GM21723 (cell line): Measurements from ENCODE around the gene PDE4B.
"Not testable (repeated sequence)": the region's sequence is repeated elsewhere in the genome, so short reads cannot be mapped to it uniquely, and the experiment has no call there.

Source experiments
- ATAC-seq: cut with Tn5 transposase; IDR thresholded peaks from one replicate; pipeline ENCODE4 v1.9.1; 2021; ENCODE audit warnings: mild to moderate bottlenecking, moderate library complexity; ENCODE audit not compliant: unreplicated experiment

Gene PDE4B

DNA sequence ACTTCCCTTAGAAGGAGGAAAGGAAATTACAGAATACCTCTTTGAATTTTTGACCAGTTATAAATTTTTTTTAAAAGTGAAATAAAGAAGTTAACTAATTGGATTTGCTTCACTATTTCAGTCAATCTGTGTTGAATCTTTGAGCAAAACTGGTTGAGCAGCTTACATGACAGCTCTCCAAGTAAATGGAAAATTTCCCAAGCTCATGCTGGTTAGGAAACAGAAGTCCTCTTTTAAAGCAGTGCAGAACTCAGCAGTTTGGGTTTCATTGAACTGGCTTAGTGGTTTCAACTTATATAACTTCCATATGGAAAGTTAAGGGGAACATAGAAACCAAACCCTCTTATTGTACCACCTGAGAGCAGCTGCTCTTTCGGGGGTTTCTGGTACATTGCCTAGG lies 250.5 kb downstream of the PDE4B start:
- ATAC-seq, result no peak

DNA sequence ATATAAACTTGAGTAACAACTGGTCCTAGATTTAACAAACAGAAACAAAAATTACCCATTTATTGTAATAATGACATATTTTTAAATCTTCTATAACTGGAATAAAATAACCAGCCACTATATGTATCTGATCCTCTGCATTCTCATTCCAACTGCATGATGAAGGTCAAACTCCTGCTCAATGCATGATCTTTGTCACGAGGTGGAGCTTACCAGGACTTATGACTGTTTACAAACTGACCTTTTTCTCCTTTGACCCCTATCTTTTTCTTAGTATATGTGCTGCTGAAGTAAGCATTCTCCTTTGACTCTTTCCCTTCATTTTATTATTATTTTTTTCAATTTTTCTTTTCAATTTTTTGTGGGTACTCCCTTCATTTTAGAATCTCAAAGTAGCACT lies 252.2 kb downstream of the PDE4B start:
- no peak for ATAC-seq

DNA sequence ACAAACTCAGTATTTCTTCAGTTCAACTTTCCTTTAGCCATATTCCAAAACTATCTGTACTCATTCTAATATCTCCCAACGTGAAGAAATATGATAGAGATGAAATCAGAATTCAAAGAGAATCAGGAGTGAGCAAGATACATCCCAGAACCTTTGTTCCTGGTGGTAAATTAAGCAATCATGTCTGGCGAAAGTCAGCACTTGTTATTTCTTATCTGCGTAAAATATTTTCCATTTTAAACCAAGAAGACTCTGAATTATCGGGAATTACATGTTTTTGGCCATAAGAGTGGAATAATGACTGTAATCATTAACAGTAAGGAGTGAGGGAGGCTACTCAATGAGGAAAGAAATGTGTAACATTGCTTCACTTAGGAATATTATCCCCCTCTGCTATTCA lies 253.7 kb downstream of the PDE4B start:
- ATAC-seq, result no peak

DNA sequence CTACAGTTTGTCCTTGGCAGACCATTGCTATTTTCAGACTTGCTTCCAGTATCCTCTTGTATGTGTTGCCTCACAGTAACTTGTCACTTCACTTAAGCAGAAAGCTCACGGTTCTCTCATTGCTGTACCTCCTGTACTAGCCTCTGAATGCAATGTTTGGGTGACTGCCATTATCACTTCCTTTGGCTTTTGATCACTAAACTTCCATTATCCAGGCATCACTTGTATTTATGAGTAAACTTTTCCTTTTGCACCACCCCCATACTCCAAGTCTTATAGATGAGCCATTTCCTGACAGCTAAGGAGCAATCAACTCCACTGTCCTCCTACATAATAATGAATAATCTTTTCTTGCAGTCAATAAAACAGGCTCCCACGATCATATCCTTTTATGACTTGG lies 255.3 kb downstream of the PDE4B start:
- ATAC-seq, result no peak

DNA sequence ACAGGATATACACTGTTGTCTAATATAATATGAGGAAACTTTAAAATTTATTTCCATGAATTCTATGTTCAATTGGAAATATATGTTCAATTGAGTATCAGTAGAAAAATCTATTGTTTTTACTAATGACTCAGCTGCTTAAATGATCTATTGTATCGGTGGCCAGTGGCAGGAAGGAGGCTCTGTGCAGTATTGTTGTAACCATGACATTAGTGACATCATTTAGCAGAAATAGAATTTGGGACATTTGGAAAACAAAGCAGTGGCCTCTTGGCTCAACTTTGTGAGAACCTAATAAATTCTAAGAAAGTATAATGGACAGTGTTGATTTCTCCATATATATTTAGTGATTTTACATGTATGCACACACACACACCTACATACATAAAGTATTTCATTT lies 257.4 kb downstream of the PDE4B start:
- no peak for ATAC-seq

DNA sequence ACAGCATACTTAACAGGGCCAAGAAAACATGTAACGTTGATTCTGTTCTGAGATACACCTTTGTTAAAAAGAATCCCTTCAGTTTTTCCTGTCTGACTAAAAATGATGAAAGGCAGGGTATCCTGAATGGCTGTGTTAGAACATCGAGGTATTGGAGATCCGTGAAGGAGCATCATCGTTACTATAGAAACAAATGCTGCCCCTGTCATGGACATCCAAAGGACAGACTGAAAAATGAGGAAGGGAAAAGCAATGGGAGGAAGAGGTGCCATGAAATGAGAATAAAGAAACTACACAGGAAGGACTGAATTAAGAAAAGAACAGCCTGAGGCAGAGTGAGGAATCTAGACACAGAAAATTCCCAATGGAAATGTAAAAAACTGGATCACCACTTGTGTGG lies 257.9 kb downstream of the PDE4B start:
- ATAC-seq, result no peak

DNA sequence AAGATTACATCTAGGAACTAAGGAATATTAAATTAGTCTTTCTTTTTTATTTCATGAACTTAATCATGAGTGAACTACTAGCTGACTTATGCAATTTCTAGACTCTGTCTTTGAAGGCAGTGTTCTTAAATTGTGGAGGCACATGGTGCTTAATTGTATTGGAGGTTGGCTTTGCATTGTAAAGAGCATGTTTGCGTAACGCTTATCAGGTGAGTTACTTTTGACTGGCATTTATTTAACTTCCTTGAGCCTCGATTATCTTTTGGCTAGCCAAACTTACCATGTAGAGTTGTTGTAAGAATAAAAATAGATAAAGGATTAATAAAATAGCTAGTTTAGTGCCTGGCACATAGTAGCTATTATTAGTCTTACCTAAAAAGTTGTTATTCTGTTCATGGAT lies 262.4 kb downstream of the PDE4B start:
- ATAC-seq, result no peak

DNA sequence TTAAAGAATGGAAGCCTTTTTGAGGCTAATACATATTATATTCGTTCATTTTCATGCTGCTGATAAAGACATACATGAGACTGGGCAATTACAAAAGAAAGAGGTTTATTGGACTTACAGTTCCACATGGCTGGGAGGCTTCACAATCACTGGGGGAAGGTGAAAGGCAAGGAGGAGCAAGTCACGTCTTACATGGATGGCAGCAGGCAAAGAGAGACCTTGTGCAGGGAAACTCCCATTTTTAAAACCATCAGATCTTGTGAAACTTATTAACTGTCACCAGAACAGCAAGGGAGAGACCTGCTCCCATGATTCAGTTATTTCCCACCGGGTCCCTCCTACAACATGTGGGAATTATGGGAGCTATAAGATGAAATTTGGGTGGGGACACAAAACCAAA lies 264.8 kb downstream of the PDE4B start:
- ATAC-seq, result not testable (repeated sequence)

DNA sequence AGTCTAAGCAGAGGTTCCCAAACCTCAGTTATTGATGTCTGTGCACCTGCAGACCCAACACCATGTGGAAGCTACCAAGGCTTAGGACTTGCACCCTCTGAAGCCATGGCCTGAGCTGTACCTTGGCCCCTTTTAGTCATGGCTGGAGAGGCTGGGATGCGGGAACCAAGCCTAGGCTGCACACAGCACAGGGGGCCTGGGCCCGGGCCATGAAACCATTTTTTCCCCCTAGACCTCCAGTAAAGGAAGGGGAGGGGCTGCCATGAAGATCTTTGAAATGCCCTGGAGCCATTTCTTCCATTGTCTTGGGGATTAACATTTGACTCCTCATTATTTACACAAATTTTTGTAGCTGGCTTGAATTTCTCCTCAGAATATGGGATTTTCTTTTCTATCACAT lies 265.9 kb downstream of the PDE4B start:
- ATAC-seq, result no peak

DNA sequence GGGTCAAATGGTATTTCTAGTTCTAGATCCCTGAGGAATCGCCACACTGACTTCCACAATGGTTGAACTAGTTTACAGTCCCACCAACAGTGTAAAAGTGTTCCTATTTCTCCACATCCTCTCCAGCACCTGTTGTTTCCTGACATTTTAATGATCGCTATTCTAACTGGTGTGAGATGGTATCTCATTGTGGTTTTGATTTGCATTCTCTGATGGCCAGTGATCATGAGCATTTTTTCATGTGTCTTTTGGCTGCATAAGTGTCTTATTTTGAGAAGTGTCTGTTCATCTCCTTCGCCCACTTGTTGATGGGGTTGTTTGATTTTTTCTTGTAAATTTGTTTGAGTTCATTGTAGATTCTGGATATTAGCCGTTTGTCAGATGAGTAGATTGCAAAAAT lies 274.5 kb downstream of the PDE4B start:
- ATAC-seq, result not testable (repeated sequence)

DNA sequence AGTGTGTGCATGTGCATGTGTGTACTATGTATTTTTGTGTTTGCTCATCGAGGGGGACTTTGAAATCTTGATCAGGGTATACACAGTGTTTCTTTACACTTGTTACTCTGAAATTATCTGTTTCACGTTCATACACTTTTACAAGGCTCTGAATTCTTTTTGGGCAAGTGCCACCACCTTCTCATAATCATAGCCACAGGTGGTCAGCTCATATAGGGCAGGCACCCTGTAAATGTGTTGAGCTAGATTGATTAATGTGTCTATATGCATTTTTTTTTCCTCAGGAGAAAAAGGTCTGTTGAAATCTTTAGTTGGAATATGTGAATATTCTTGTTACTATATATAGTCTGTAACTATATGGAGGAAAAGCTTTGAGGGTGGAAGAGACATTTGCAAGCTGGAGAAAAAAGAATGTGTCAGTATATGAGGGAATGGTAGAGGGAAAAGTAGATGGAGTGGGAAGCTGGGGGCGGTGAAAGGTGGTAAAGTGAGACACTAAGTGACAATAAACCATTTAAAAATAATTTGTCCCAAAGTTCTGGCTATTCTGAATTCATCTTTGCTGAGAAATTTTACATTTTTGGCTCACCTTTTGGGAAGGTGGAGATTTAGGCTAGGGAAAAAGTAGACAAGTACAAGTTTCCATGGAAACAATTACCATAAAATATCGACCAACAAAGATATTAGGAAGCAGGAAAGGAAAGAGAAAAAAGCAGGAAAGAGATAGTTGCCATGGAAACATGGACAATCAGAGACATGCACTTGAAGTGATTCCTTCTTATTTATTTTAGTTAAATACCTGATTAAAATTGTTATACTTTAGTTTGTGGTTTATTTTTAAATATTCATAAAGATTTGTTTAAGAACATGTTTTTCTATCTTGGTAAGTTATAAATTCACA lies 277.5 kb downstream of the PDE4B start:
- no peak for ATAC-seq

DNA sequence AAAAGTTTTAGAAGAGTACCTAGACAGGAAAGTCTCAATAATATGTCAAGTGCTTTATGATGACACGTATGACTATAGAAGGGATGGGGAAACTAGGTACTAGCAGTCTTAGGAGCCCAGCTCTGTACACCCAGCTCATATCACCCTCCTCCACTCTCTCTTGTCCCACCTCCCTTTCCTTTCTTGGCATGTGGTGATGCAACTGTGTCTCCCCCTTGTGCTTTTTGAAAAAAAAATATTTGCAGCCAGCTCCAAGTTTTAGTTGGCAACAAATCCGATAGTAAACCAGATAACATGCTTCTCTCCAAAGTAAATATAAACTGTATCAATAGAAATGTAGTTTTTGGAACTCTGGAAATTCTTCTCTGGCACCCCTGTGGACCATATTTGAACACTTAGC lies 280.7 kb downstream of the PDE4B start:
- no peak for ATAC-seq

DNA sequence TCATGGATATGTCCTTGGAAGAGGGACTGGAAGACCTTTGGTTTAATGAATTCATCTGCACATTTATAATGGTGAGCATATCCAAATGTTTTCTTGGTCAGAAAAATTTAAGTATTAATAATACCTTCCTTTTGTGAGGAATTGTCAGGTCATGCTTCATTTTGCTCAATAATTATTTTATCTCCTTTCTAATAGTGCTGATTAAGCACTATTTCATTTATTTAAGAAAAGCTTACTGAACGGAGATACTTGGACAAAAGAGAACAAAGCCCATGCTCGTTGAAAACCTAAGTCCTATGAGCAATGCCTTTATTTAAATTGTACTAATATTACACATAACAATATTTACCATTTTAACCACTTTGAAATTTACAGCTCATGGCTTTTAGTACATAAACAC lies 281.5 kb downstream of the PDE4B start:
- ATAC-seq, result no peak

DNA sequence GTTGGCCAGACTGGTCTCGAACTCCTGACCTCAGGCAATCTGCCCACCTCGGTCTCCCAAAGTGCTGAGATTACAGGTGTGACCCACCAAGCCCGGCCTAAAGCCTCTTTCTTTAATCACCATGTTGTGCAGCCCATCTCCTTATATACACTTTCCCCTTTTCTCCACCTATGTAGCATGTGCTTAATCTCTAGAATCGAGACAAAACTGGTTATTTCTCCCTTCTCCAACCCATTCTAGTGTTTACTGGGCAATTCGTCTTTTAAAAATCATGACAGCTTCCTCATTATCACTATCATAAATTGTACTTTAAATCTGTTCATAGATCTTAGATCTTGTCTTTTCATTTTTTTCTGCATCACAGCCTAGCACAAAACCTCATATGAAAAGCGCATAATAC lies 285.7 kb downstream of the PDE4B start:
- no peak for ATAC-seq

DNA sequence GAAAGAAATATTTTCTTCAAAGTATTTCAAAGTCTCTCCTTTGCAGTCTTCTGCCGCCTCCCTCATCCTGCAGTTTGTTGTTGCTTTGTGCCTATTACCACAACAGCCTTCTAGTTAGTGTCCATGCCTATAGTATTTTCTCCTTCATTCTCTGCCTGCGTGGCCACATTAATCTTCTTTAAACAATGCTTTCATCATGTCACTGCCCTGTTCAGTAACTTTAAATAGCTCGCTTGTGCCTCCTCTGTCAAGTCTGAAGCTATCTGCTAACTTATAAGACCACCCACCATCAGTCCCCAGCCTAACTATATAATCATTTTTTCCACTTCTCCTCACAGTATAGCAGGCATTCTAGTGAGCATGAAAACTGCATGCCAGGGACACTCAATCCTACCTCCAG lies 290.3 kb downstream of the PDE4B start:
- no peak for ATAC-seq

DNA sequence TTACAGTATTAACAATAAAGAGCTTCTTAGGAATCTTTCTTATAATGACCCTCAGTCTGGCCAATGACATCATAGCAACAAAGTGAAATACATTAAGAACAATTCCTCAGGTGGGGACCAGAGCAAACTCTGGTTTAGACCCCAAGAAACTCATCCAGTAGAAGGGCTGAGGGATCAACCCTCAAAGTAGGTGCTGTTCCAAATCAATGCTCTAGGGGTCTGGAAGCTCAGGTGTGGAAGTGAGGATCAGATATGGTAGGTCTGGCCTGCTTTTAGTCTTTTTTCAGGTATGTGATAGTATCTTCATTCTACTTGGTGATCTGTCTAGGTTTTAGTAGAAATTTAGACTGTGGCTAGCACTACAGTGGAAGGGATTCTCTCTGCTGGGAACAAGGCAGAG lies 291.7 kb downstream of the PDE4B start:
- no peak for ATAC-seq

DNA sequence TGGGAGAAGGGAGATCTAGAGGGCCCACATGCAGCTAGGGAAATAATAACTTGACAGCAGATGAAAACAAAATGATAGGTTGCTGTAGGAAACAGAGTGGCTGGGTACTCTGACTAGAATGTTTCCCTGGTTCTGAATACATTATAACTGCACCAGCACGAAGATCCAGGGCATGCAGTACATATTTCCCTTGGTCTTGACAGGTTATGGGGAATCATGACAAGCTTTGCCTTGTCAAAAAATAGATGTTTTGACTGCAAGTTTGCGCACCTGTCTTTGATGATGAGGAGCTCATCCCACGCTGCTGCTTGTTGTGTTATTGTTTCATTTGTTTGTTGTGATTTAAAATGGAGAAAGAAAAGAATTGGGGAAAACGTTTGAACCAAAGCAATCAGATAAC lies 292.9 kb downstream of the PDE4B start:
- no peak for ATAC-seq

DNA sequence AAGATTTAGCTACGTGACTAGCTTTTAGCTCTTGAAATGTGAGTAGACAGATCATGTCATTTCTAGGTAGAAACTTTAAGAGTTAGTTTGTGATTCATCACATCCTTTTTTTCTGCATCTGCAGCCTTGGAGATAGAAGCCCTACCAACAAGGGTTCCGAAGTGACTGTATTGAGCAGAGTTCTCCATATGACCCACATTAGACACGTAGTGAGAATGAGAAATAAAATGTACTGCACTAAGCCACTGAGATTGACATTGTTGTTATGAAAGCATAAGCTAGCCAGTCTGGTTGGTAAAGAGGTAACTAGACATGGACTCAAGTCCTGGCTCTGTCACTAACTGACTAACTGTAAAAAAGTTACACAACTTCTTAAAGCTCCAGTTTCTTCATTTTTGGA lies 296.1 kb downstream of the PDE4B start:
- no peak for ATAC-seq

DNA sequence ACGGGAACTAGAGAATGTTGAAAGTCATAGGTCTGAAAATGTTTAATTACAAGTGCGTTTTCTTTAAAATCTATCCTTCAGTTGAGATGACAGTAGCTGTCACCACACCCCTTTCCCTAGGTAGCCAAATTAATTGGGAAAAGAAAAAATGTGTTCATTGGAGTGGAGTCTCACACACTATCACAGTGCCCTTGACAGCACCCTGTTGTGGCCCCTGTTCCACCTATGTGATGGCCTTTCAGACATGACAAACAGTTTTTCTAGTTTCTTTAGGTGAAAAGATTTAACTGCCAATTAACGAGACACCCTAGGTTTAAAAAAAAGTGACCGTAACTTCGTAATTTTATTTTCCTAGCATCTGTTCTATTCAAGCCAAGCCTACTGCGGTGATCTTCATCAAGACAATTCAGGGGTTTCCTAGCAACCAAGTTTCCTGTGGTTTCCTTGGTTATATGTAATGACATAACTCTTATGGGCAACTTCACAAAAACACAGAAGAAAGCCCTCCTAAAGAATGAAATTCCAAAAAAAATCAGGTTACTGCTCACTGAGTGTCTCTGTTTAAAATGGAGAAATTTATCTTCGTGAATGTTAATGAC lies 298.3 kb downstream of the PDE4B start:
- ATAC-seq, result no peak

DNA sequence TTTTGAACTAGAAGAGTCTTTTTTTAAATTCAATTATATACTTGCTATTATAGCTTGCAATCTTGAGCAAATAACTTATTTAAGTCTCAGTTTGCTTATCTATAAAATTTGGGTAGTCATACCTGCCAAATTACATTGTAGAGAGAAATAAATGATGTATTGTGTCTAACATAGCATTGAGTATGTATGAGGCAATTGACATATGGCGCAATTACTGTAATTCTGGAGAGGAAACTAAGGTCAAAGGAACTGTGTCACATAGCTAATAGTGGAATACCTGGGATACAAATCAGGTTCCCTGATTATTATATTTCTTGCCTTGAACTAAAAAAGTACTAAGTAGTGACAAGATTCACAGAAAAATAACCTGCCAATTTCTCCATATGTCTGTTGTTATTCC lies 302.5 kb downstream of the PDE4B start:
- no peak for ATAC-seq

DNA sequence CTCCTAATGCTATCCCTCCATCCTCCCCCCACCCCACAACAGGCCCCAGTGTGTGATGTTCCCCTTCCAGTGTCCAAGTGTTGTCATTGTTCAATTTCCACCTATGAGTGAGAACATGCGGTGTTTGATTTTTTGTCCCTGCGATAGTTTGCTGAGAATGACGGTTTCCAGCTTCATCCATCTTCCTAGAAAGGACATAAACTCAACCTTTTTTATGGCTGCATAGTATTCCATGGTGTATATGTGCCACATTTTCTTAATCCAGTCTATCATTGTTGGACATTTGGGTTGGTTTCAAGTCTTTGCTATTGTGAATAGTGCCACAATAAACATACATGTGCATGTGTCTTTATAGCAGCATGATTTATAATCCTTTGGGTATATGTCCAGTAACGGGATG lies 308.3 kb downstream of the PDE4B start:
- ATAC-seq, result not testable (repeated sequence)

DNA sequence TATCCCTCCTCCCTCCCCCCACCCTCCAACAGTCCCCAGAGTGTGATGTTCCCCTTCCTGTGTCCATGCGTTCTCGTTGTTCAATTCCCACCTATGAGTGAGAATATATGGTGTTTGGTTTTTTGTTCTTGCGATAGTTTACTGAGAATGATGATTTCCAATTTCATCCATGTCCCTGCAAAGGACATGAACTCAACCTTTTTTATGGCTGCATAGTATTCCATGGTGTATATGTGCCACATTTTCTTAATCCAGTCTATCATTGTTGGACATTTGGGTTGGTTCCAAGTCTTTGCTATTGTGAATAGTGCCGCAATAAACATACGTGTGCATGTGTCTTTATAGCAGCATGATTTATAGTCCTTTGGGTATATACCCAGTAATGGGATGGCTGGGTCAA lies 311.4 kb downstream of the PDE4B start:
- not testable (repeated sequence) for ATAC-seq

DNA sequence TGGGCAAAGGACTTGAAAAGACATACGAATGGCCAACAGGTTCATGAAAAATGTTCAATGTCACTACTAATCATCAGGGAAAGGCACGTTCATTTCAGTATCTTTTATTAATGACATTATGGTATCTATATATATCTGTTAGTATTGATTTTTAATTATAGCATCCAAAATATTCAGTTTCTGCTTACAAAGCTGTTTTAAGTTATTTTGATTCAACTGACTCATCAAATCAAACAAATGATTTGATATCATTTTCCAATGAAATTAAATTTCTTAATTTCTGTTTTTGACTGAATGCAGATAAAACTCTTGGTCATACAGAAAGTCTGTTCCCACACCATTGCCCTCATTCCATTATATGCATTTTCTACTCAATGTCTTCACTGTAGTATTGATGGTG lies 315.9 kb downstream of the PDE4B start:
- no peak for ATAC-seq
